ENCODE data around the gene DEPDC5. TPM values are rescaled to one million over a fixed set of nuclear protein-coding genes. Genes with fewer than 3 reads are reported as not detected.

Gene DEPDC5
- total RNA-seq, 4 donors from 2014 or later, result 11.7 to 15.4 (median 13.3) TPM

DNA sequence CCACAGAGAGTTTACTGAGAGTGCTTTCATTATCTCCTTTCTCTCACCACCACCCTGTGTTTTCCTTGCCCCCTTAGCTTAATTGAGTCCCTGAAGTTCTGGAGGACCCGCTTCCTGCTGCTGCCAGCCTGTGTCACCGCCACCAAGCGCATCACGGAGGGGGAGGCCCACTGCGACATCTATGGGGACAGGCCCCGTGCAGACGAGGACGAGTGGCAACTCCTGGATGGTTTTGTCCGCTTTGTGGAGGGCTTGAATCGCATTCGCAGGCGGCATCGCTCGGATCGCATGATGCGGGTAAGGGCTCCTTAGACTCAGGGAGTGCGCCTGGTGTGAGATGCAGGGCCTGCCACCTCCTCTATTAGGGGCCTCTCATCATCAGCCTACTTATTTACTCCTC, 91.1 kb downstream of the DEPDC5 start:
- no peak for DNase-seq (ENCODE audit: low spot score in 2 of 2)
- intact Hi-C loops (cut with DNase I; ENCODE audit: low total_unique reads), result loop anchor here (1.0 kb wide), 1 partner anchor 36 kb away; no protein-coding TSS in a partner anchor
- WGBS, 2 donors, result 97 to 99% methylated on average over 17 of the region's 17 CpGs
- H3K4me3 ChIP-seq (ENCODE audit: low read depth, poor library complexity, severe bottlenecking), result no peak overlapping the region
- no peak for TF ChIP-seq CTCF (IDR thresholded peaks at IDR 0.05)
- TF ChIP-seq POLR2A (IDR thresholded peaks at IDR 0.05), result no peak

GRCh38 chr22:31846161-31847115, 92.6 kb downstream of the DEPDC5 start:
- DNase-seq (ENCODE audit: low spot score in 2 of 2), result no peak

GRCh38 chr22:31848411-31848810, 94.6 kb downstream of the DEPDC5 start:
- intact Hi-C loops (cut with DNase I; ENCODE audit: low total_unique reads), result no loop called here
- DNase-seq (ENCODE audit: low spot score in 2 of 2), result no peak
- 100% methylated on average over 1 of the region's 1 CpG for WGBS, 2 donors
- no peak overlapping the region for H3K4me3 ChIP-seq (ENCODE audit: low read depth, poor library complexity, severe bottlenecking)
- TF ChIP-seq POLR2A (IDR thresholded peaks at IDR 0.05), result no peak
- TF ChIP-seq CTCF (IDR thresholded peaks at IDR 0.05), result no peak

More at GRCh38 chr22:31846161-31847115, 92.6 kb downstream of the DEPDC5 start:
- H3K4me3 ChIP-seq (ENCODE audit: low read depth, poor library complexity, severe bottlenecking), result no peak overlapping the region
- WGBS, 2 donors, result 88 to 89% methylated on average over 6 of the region's 6 CpGs
- intact Hi-C loops (cut with DNase I; ENCODE audit: low total_unique reads), result no loop called here
- TF ChIP-seq POLR2A (IDR thresholded peaks at IDR 0.05) (no peak), CTCF (IDR thresholded peaks at IDR 0.05) (no peak)

DNA sequence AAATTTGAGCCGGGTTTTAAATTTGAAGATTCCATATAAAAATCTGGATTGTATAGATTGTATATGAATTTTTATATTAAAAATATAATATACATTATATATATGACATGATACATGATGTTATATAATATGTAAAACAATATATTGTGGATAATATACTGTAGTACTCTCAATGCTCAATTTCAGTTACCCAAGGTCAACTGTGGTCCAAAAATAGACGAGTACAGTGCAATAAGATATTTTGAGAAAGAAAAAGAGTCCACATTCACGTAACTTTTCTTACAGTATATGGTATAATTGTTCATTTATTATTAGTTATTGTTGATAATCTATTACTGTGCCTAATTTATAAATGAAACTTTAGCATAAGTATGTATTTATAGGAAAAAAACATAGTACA, 96.3 kb downstream of the DEPDC5 start:
- TF ChIP-seq CTCF (IDR thresholded peaks at IDR 0.05), result no peak
- no peak for TF ChIP-seq POLR2A (IDR thresholded peaks at IDR 0.05)
- no peak overlapping the region for H3K4me3 ChIP-seq (ENCODE audit: low read depth, poor library complexity, severe bottlenecking)
- intact Hi-C loops (cut with DNase I; ENCODE audit: low total_unique reads), result no loop called here
- DNase-seq (ENCODE audit: low spot score in 2 of 2), result no peak
- WGBS, 2 donors, result 95 to 97% methylated on average over 3 of the region's 3 CpGs

- intact Hi-C loops (cut with DNase I; ENCODE audit: low total_unique reads), result no loop called here
- TF ChIP-seq CTCF (IDR thresholded peaks at IDR 0.05) (no peak), POLR2A (IDR thresholded peaks at IDR 0.05) (no peak)
- no peak for DNase-seq (ENCODE audit: low spot score in 2 of 2)
- 89 to 90% methylated on average over 9 of the region's 9 CpGs for WGBS, 2 donors
- no peak overlapping the region for H3K4me3 ChIP-seq (ENCODE audit: low read depth, poor library complexity, severe bottlenecking)
These were observed 99.0 kb downstream of the DEPDC5 start for GRCh38 chr22:31852691-31853421.
